GM21360 (cell line): ENCODE measurements around the gene MFN1.
"Not testable (repeated sequence)": the region's sequence is repeated elsewhere in the genome, so short reads cannot be mapped to it uniquely, and the experiment has no call there.

Source experiments
- ATAC-seq: cut with Tn5 transposase; IDR thresholded peaks from one replicate; pipeline ENCODE4 v1.9.1; 2021; ENCODE audit warnings: mild to moderate bottlenecking, moderate library complexity; ENCODE audit not compliant: unreplicated experiment

Gene MFN1

DNA sequence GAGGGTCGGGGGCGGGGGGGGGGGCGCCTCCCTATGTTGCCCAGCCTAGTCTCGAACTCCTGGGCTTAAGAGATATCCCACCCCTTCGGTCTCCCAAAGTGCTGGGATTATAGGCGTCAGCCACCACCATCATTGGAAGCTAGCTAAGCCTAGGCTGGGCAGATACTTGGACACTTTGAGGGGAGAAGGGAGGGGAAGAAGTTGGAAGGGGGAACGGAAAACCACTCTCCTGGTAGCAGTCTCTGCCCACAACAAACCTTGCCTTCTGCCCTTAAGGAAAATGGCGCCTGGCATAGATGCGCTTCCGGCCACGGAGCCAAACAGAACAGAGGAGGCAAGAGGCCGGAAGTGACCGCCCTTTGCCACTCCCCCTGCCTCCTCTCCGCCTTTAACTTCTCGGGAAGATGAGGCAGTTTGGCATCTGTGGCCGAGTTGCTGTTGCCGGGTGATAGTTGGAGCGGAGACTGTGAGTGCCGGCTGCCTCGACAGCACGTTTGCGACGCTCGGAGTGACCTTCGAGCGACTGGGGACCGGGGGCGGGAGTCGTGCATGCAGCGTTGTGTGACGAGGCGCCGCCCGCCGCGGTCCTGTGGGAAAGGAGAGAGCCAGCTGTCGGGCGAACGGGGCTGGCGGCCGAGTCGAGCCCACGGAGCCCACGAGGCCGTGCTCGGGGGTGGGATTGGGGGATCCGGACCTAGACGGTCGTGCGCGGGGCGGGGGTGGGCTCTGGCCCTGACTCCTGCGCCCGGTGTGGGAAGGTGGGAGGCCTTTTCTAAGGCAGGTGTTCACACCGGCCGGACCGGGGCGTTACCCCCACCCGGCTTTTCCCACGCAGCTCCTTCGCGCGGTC lies at the start of gene MFN1:
TSS of gene MFN1 (plus strand) at position 365 of the 850 bp plus-strand sequence. CDS start 1,143 bp downstream, outside the sequence.
- ATAC-seq, result peak; percentile 91

- no peak for ATAC-seq
Measured at GRCh38 chr3:179297971-179298725, 49.4 kb upstream of the MFN1 start.

- ATAC-seq, result no peak
Measured at GRCh38 chr3:179299316-179299715, 48.2 kb upstream of the MFN1 start.

GRCh38 chr3:179299999-179300613 lies 47.4 kb upstream of the MFN1 start:
- no peak for ATAC-seq

DNA sequence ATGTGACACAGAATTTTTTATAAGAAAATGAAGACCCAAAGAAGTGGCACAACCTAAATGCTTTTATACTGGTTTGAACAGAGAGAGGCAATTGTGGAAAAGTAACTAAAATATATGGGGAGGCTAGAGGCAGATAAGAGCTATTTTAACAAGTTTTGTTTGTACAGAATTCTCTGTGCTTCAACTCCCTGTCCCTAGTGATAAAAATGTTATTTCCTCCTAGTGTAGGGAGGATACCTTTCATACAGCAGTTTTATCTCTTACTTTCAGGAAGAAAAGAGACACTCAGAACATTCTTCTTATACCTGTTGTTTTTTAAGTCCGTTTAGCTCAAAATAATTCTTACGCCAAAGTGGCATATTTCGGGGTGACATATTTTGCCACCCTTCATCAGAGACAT lies 45.9 kb upstream of the MFN1 start:
- no peak for ATAC-seq

DNA sequence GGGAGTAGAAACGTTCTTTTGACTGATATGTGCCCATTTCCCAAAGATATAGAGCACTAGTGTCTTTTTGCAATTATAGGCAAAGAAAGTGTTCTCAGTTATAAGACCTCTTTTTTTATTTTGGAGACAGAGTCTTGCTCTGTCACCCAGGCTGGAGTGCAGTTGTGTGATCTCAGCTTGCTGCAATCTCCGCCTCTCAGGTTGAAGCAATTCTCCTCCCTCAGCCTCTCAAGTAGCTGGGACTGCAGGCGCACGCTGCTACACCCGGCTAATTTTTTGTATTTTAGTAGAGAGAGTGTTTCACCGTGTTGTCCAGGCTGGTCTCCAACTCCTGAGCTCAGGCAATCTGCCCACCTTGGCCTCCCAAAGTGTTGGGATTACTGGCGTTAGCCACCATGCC lies 45.4 kb upstream of the MFN1 start:
- ATAC-seq, result no peak

DNA sequence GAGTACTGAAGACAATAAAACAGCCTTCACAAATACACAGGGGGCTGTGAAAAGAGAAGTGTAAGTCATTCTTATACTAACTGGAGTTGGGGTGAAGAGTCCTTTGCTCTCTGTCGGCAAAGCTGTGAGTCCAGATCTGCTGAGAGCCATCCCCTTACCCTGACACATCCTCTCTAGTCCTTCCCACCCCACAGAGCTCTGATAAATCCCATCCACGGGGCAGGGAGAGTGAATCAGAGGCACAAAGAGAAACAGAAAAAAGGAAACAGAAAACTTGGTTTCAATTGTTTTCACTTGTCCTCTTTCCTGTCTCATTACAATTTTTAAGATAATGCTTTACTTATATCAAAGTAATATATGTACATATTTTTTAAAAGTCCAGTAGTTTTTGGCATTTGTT lies 42.9 kb upstream of the MFN1 start:
- no peak for ATAC-seq

DNA sequence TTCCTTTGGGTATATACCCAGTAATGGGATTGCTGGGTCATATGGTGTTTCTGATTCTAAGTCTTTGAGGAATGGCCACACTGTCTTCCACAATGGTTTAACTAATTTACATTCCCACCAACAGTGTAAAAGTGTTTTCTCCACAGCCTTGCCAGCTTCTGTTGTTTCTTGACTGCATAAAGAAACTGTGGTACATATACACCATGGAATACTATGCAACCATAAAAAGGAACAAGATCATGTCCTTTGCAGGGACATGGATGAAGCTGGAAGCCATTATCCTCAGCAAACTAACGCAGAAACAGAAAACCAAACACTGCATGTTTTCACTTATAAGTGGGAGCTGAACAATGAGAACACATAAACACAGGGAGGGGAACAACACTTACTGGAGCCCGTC lies 40.1 kb upstream of the MFN1 start:
- not testable (repeated sequence) for ATAC-seq

GRCh38 chr3:179308001-179308400 lies 39.5 kb upstream of the MFN1 start:
- ATAC-seq, result no peak

- peak; percentile 97 for ATAC-seq
Measured at GRCh38 chr3:179309225-179310078, 38.1 kb upstream of the MFN1 start.

DNA sequence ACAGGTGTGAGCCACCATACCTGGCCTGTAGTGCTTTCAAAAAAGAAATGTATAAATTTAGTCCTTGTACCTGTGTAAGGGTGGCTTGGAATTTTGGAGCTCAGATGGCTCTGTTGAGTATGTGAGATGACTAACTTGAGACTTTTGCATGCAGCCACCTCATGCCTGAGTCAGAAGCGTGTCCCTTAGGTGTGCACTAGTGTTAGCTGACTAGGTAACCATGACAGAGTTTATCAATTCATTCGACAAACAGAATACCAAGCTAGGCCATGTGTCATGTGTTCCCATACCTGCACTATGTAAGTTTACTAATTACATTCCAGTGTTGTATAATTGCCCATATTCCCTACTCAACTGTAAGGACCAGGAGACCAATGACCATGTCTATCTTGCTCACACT lies 28.6 kb upstream of the MFN1 start:
- no peak for ATAC-seq

DNA sequence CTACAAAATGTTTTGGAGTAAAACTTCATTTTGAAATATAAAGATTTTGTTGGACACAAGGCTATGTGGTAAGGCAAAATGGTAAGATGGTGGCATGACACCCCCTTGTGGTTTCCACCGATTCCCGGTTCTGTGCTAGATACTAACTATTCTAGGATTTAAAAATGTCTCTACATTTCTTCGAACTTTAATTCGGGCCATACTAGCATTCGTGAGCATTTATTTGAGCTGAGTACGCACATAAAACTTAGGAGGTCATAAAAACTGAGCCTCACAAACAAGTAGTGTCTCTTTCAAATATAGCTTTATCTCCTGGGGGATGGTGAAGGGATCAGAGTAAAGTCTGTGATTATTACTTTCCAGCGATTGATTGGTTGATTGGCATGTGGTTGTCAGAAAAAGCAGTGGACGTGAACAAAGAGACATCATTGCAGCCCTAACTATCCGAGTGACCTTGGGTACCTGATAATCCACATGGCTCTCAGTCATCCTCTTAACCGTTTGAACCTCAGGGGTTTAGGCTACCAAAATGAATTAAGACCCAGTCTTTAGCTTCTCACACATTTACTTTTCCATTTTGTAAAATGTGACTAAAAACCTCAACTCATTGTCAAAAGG lies 25.7 kb upstream of the MFN1 start:
- ATAC-seq, result no peak

GRCh38 chr3:179322286-179323196 lies 25.0 kb upstream of the MFN1 start, which contains the start of gene ZNF639:
Gene ZNF639, plus strand, starts transcription at chr3:179323031. Its CDS starts 5,263 bp downstream, at chr3:179328294.
- ATAC-seq, result peak; percentile 86

DNA sequence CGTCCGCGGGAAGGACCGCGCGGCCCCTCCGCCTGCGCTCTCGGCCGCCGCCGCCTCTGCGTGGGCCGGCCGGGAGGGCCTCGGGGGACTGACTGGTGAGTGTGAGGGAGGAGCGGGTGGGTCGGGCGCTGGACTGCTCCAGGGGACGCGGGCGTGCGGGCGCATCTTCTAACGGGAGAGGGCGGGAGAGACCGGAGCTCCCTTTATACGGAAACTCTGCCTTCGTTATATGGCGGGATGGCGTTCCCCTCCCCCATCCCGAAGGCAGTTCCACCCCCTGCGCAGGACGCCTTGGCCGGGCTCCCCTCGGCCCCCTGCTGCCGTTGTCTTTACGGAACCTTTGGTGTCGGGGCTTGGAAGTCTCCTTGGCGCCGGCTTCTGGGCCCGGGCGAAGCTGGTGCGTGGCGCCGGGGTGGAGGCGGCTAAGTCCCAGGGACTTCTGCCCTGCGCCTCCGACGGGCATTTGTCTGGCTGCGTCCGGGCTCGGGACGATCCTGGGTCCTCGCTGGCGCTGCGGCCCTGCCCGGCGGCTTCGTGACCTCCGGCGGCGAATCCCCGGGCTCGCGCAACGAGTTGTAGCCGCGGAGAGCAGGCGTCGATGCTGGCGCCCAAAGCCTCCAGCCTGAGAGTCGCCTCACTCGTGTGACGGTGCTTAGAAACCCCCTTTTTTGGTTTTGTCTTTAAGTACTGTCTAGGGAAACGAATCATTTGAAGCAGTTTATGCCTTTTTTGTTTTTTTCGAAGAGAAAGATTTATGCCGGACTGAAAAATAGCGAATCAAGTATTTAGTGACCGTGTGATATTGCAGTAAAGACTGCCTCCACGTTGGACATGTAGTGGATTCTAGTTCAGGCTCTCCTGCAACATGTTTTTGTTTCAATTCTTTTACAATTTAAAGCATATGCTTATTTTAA lies 24.1 kb upstream of the MFN1 start:
- ATAC-seq, result peak; percentile 22

DNA sequence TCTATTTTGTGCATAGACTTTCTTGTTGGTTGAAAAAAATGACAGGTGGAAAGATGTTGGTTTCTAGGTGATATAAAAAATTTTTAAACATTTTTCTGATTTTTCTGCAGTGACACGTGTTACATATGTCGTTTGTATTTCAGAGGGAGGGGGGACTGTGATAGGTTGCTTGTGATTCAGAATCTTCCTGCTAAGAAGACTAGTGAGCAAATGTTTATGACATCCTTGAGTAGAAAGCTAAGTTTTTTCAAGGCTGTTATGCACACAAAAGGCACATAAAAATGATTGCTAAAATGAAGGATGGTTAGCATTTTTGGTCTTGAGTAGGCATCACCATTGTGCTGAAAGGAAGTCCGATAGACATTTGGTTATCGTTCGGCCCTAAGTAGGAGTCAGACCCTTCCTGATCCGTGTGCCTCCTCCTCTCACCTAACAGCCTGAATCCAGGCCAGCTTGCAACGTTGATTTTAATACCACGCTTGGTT lies 23.2 kb upstream of the MFN1 start:
- no peak for ATAC-seq

DNA sequence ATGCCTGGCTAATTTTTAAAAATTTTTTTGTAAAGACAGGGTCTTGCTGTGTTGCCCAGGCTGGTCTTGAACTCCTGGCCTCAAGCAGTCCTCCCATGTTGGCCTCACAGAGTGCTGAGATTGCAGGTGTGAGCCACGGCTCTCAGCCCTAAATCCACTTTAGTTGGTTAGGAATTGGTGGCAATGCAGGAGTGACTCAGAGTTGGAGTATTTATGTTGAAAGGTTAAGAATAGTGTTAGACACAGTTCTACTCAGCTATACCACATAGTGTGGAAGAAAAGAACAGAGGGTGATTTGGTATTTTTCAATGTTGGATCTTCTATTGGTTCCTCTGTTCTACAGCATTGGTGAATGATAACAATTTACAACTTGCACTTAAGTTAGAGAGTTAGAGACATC lies 17.1 kb upstream of the MFN1 start:
- ATAC-seq, result no peak

DNA sequence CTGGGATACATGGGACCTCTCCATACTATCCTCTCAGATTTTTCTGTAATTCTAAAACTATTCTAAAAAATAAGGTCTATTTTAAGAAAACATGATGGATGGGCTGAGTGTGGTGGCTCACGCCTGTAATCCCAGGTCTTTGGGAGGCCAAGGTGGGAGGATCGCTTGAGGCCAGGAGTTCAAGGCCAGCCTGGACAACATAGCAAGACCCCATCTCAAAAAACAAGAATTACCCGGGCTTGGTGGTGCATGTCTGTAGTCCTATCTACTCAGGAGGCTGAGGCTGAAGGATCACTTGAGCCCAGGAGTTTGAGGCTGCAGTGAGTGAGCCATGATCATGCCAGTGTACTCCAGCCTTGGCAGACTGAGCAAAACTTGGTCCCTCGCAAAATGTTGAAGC lies 15.3 kb upstream of the MFN1 start:
- no peak for ATAC-seq

DNA sequence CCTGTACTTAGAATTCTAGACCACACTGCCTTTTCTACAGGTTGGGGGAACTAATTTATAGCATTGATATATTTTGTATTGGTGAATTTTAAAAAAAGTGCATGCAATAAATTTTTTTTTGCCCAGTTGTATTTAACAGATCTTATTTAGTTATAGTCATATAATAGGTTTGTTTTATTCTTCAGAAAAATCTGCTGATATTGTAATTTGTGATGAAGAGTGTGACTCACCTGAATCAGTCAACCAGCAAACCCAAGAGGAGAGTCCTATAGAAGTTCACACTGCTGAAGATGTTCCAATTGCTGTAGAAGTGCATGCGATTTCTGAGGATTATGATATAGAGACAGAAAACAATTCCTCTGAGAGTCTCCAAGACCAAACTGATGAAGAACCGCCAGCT lies 14.4 kb upstream of the MFN1 start:
- ATAC-seq, result no peak
